Measurements from ENCODE around the gene FAM83F. TPM values are rescaled to one million over a fixed set of nuclear protein-coding genes. Genes with fewer than 3 reads are reported as not detected.
"Not testable (repeated sequence)": the region's sequence is repeated elsewhere in the genome, so short reads cannot be mapped to it uniquely, and the experiment has no call there.

FAM83F gene
- 0.77 TPM for polyA plus RNA-seq (2013, experiment 1 of 2)
- polyA plus RNA-seq (2013, experiment 2 of 2) = 0.40 TPM

DNA sequence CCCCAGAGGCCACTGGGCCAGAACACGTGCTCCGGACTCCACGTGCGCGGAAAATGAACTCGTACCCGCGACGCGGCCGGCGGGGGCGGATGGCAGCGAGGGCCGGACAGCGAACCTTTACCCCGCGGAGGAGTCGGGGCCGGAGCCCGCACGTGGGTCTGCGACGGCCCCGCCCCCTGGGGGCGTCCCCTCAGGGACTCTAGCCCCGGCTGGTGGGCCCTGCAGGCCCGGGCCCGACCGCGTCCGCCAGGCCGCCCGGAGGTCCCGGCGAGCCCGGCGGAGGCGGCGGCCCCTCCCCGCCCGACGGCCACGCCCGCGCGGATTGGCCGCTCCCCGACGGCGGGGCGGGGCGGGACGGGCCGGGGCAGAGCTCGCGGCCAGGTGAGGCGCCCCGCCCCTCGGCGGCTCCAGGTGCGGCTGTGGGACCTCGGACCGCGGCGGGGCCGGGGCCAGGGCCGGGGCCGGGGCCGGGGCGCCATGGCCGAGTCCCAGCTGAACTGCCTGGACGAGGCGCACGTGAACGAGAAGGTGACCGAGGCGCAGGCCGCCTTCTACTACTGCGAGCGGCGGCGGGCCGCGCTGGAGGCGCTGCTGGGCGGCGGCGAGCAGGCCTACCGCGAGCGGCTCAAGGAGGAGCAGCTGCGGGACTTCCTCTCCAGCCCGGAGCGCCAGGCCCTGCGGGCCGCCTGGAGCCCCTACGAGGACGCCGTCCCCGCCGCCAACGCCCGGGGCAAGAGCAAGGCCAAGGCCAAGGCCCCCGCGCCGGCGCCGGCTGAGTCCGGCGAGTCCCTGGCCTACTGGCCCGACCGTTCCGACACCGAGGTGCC, at the start of gene FAM83F:
Gene FAM83F, plus strand, starts transcription at position 389 of the 827 bp plus-strand sequence. Its CDS starts 89 bp downstream, at position 478.
- no peaks in the 10 kb centered on the region for H3K9me3 ChIP-seq (ENCODE audit: control insufficient read depth, low read length)
- H3K4me3 ChIP-seq (ENCODE audit: extremely low read depth, insufficient read depth, low read length, poor library complexity, severe bottlenecking) = peak within 1 kb of the TSS; percentile 5
- no peaks in the 10 kb centered on the region for H3K36me3 ChIP-seq (ENCODE audit: control insufficient read depth, insufficient read depth, low read length)
- peaks cover 25% of the 10 kb centered on the region for H3K4me1 ChIP-seq (ENCODE audit: control insufficient read depth, insufficient read depth, low read length, poor library complexity, severe bottlenecking)
- no peak within 1 kb of the TSS for H3K27ac ChIP-seq (ENCODE audit: low read depth, low read length, severe bottlenecking)
- WGBS, 2 experiments (ENCODE audit: insufficient coverage in 2 of 2) = 18% methylated on average over 107 of the region's 115 CpGs

DNA sequence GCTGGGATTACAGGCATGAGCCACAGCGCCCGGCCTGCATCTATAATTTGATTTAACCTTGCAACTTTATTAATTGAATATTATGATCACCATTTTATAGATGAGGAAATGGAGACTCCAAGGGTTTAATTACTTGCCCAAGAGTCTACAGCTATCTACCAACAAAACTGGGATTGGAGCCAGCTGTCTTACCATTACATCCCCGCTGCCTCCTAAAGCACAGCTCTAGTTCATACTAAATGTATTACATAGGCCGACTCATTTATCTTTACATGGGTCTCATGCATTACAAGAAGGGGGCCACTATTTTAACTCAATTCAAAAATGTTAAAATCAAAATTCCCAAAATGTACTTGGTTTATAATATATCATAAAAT, 48.6 kb upstream of the FAM83F start:
- 91 to 100% methylated on average over 1 of the region's 4 CpGs for WGBS, 2 experiments (ENCODE audit: insufficient coverage in 2 of 2)
- H3K4me1 ChIP-seq (ENCODE audit: control insufficient read depth, insufficient read depth, low read length, poor library complexity, severe bottlenecking) = peaks cover 37% of the 10 kb centered on the region
- H3K9me3 ChIP-seq (ENCODE audit: control insufficient read depth, low read length) = no peaks in the 10 kb centered on the region
- peak overlapping the region; percentile 81 for H3K27ac ChIP-seq (ENCODE audit: low read depth, low read length, severe bottlenecking)
- H3K36me3 ChIP-seq (ENCODE audit: control insufficient read depth, insufficient read depth, low read length) = no peaks in the 10 kb centered on the region
- no peak overlapping the region for H3K4me3 ChIP-seq (ENCODE audit: extremely low read depth, insufficient read depth, low read length, poor library complexity, severe bottlenecking)

DNA sequence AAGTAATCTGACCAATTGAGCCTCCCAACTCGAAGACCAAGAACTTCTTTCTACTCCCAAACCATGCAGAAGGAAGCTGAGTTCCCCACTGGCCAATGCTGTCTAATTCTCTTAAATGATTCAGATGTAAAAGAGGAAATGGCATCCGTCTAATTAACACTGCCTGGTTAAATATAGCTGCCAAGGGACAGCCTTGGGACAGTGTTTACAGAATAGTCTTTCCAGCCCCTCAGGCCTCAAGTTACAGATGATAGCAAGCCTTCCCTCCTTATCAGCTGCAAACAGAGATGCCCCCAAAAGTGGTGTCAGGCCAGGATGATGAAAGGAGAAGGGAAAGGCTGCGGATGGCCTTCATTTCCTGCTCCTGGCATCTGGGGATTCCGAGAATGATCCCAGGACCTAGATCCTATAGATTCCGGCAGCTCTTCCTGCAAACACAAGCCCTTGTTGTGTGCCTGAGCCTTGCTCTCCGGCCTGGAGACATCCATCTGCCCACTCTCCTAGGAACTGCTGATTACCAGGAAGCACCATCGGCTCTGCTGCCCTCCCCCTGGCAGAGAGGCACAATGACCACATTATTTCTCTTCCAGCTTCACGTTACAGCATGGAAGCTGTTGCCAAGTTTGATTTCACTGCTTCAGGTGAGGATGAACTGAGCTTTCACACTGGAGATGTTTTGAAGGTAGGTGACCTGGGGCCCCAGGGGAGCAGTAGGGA, 48.1 kb upstream of the FAM83F start:
- Histone ChIP-seq H3K27ac (ENCODE audit: low read depth, low read length, severe bottlenecking) (peak overlapping the region; percentile 81), H3K4me3 (ENCODE audit: extremely low read depth, insufficient read depth, low read length, poor library complexity, severe bottlenecking) (peak overlapping the region; percentile 28), H3K4me1 (ENCODE audit: control insufficient read depth, insufficient read depth, low read length, poor library complexity, severe bottlenecking) (peaks cover 34% of the 10 kb centered on the region), H3K36me3 (ENCODE audit: control insufficient read depth, insufficient read depth, low read length) (no peaks in the 10 kb centered on the region), H3K9me3 (ENCODE audit: control insufficient read depth, low read length) (no peaks in the 10 kb centered on the region)
- 13 to 29% methylated on average over 3 to 6 of the region's 8 CpGs for WGBS, 2 experiments (ENCODE audit: insufficient coverage in 2 of 2)

DNA sequence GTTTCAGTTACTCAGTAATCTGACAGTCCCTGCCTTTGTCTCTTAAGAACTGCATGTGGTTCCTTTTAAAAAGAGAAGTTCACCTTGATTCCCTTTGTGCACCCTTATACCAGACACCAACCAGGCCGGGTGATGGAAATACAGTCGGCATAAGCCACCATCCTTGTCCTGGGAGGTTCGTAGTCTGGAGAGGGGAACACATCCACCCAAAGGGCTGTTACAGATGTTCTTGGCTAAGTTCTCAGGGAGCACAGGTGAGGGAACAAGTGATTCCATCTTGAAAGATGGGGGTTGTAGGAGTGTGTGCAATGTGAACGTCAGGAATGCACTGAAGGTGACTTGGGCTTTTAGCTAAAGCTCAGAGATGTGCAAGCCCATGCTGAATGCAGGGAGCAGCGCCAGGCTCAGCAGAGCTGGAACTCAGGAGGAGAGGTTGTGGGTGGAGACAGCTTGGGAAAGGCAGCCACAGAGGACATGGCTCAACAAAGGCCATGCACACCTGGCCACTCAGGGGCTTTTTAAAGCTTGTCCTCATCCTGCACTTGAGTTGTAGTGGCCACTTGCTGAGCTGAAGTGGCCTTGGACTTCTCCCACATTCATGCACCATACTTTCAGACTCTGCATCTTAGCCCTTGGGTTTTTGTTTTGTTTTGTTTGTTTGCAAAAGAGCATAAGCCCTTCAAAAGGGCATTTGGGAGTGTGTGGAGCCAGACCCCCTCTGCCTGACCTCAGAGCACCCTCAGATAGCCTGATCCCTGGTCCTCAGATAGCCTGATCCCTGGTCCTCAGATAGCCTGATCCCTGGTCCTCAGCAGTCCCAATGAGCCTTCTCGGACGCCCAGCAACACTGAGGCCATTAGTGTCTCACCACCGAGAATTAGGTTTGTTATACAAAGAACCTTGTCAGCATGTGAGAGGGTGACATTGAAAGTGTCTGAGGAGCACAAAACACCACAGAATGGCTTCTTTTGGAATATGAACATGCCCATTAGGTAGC, 47.2 kb upstream of the FAM83F start:
- Histone ChIP-seq H3K27ac (ENCODE audit: low read depth, low read length, severe bottlenecking) (peak overlapping the region; percentile 81), H3K9me3 (ENCODE audit: control insufficient read depth, low read length) (no peaks in the 10 kb centered on the region), H3K4me1 (ENCODE audit: control insufficient read depth, insufficient read depth, low read length, poor library complexity, severe bottlenecking) (peaks cover 34% of the 10 kb centered on the region), H3K4me3 (ENCODE audit: extremely low read depth, insufficient read depth, low read length, poor library complexity, severe bottlenecking) (peak overlapping the region; percentile 28), H3K36me3 (ENCODE audit: control insufficient read depth, insufficient read depth, low read length) (no peaks in the 10 kb centered on the region)
- 85 to 87% methylated on average over 6 of the region's 8 CpGs for WGBS, 2 experiments (ENCODE audit: insufficient coverage in 2 of 2)

DNA sequence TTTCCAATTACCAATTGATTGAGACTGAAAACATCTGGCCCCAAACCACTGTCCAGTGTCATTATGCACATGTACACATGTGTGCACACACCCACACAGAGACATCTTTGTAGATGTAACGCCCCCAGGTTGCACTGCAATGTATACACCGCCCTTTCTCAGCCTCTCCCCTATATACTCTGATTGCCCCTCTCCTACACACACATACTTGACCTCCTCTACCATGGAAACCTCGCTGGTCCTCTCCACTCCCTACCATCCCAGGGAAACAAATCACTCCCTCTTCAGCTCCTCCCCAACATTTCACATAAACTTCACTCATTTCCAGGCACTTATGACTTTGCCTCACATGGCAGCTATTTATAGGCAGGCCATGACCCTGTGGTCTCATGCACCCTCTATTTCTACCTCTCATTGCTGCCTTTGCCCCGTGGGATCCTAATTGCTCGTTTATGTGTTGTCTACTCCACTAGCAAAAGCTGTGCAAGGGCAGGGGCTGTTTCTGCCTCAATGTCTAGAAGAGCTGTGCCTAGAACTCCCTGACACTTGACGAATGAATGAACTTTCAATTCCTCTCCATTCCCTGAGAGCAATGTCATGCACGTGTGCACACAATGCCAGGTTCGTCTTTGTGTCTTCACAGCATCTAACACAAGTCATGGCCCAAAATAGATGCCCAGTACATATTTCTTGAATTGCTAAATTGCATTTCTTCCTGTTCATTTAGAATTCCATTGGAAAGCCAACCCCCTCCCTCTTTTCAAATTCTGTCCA, 44.6 kb upstream of the FAM83F start:
- Histone ChIP-seq H3K4me1 (ENCODE audit: control insufficient read depth, insufficient read depth, low read length, poor library complexity, severe bottlenecking) (peaks cover 33% of the 10 kb centered on the region), H3K4me3 (ENCODE audit: extremely low read depth, insufficient read depth, low read length, poor library complexity, severe bottlenecking) (no peak overlapping the region), H3K36me3 (ENCODE audit: control insufficient read depth, insufficient read depth, low read length) (no peaks in the 10 kb centered on the region), H3K27ac (ENCODE audit: low read depth, low read length, severe bottlenecking) (no peak overlapping the region), H3K9me3 (ENCODE audit: control insufficient read depth, low read length) (no peaks in the 10 kb centered on the region)
- WGBS, 2 experiments (ENCODE audit: insufficient coverage in 2 of 2) = 93 to 96% methylated on average over 8 of the region's 8 CpGs

DNA sequence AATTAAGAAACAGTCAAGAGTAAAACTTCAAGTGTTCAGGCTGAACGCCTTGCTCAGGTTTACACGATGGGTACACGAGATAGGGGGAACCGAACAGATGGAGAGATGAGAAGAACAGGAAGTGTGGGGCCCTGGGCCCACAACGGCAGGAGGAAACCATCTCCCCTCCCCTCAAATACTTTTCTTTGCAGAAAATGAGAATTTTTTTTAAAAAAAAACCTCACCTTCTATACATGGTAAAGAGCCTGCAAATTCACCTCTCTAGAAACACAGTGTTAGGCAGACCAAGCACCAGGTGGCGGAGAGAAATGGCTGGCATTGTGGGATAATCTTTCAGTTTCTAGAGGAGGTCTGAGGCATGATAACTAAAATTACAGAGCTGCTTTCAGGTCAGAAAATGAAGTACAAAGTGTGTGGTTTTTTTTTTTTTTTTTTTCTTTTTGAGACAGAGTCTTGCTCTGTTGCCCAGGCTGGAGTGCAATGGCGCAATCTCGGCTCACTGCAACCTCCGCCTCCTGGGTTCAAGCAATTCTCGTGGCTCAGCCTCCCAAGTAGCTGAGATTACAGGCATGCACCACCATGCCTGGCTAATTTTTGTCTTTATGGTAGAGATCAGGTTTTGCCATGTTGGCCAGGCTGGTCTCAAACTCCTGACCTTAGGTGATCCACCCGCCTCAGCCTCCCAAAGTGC, 43.0 kb upstream of the FAM83F start:
- 94 to 96% methylated on average over 8 to 10 of the region's 11 CpGs for WGBS, 2 experiments (ENCODE audit: insufficient coverage in 2 of 2)
- not testable (repeated sequence) for H3K36me3 ChIP-seq (ENCODE audit: control insufficient read depth, insufficient read depth, low read length); H3K27ac ChIP-seq (ENCODE audit: low read depth, low read length, severe bottlenecking); H3K4me3 ChIP-seq (ENCODE audit: extremely low read depth, insufficient read depth, low read length, poor library complexity, severe bottlenecking); H3K9me3 ChIP-seq (ENCODE audit: control insufficient read depth, low read length)
- peaks cover 25% of the 10 kb centered on the region for H3K4me1 ChIP-seq (ENCODE audit: control insufficient read depth, insufficient read depth, low read length, poor library complexity, severe bottlenecking)

DNA sequence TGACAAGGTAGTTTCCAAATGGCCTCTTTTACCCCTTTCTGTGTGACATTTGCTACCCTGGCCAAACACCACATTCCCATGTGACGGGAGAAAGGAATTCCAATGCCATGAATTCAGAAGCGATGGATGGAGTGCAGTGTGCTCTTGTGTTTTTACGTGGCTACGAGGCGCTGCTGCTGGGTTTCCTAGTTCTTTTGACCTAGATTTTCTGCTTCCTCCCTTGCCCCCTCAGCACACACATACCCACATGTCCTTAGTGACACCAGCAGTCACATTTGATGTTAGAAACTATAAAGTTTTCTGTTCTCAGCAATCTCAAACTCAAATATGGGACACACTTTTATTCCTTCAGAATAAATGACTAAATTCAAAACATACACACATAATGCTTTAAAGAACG, 42.4 kb upstream of the FAM83F start:
- WGBS, 2 experiments (ENCODE audit: insufficient coverage in 2 of 2) = 96 to 98% methylated on average over 6 of the region's 6 CpGs
- peaks cover 19% of the 10 kb centered on the region for H3K4me1 ChIP-seq (ENCODE audit: control insufficient read depth, insufficient read depth, low read length, poor library complexity, severe bottlenecking)
- no peak overlapping the region for H3K4me3 ChIP-seq (ENCODE audit: extremely low read depth, insufficient read depth, low read length, poor library complexity, severe bottlenecking)
- H3K36me3 ChIP-seq (ENCODE audit: control insufficient read depth, insufficient read depth, low read length) = peaks cover 5% of the 10 kb centered on the region
- no peak overlapping the region for H3K27ac ChIP-seq (ENCODE audit: low read depth, low read length, severe bottlenecking)
- H3K9me3 ChIP-seq (ENCODE audit: control insufficient read depth, low read length) = no peaks in the 10 kb centered on the region

DNA sequence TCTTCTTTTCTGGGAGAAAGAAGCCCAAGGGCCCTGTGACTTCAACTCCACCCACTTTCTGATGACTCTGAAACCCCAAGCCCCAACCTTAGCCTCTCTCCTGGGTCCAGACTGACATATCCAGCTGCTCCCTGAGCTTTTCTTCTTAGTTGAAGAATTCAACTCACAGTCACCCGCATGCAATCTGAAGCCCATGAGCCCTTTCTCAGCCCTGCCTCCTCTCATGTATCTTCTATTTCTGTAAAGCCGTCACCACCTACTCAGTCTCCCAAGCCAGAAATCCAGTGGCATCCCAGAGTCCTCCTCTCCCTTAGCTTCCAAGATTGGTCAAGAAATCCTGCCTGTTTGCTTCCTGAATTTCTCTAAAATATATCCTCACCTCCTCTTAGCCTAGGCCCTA, 41.7 kb upstream of the FAM83F start:
- no peaks in the 10 kb centered on the region for H3K9me3 ChIP-seq (ENCODE audit: control insufficient read depth, low read length)
- WGBS, 2 experiments (ENCODE audit: insufficient coverage in 2 of 2) = 85 to 100% methylated on average over 2 of the region's 2 CpGs
- peaks cover 5% of the 10 kb centered on the region for H3K36me3 ChIP-seq (ENCODE audit: control insufficient read depth, insufficient read depth, low read length)
- H3K4me1 ChIP-seq (ENCODE audit: control insufficient read depth, insufficient read depth, low read length, poor library complexity, severe bottlenecking) = peaks cover 11% of the 10 kb centered on the region
- H3K27ac ChIP-seq (ENCODE audit: low read depth, low read length, severe bottlenecking) = no peak overlapping the region
- no peak overlapping the region for H3K4me3 ChIP-seq (ENCODE audit: extremely low read depth, insufficient read depth, low read length, poor library complexity, severe bottlenecking)

DNA sequence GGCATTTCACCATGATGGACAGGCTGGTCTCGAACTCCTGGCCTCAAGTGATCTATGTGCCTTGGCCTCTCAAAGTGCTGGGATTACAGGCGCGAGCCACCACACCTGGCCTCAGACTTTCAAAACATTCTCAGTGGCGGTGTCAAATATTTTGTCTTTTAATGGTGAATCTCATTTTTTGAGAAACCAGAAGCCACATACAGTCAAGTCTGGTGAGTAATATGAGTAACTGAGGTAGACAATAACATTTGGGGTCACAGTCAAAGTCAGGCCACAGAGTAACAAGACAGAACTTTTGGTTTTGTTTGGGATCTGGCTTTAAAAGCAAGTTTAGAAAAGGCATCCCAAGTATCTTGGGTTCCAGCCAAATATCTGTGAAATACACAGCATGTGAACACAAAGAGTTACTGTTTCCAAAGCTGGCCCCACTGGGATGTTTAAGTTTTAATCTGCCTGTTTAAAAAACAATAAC, 40.1 kb upstream of the FAM83F start:
- H3K27ac ChIP-seq (ENCODE audit: low read depth, low read length, severe bottlenecking) = no peak overlapping the region
- WGBS, 2 experiments (ENCODE audit: insufficient coverage in 2 of 2) = 100% methylated on average over 1 to 4 of the region's 4 CpGs

More for the DNA sequence above, 40.1 kb upstream of the FAM83F start:
- H3K9me3 ChIP-seq (ENCODE audit: control insufficient read depth, low read length) = no peaks in the 10 kb centered on the region
- H3K36me3 ChIP-seq (ENCODE audit: control insufficient read depth, insufficient read depth, low read length) = peaks cover 5% of the 10 kb centered on the region
- H3K4me1 ChIP-seq (ENCODE audit: control insufficient read depth, insufficient read depth, low read length, poor library complexity, severe bottlenecking) = peaks cover 12% of the 10 kb centered on the region
- no peak overlapping the region for H3K4me3 ChIP-seq (ENCODE audit: extremely low read depth, insufficient read depth, low read length, poor library complexity, severe bottlenecking)
